ENCODE results near the gene KDM2A.
"Not testable (repeated sequence)": the region's sequence is repeated elsewhere in the genome, so short reads cannot be mapped to it uniquely, and the experiment has no call there.

Gene KDM2A

DNA sequence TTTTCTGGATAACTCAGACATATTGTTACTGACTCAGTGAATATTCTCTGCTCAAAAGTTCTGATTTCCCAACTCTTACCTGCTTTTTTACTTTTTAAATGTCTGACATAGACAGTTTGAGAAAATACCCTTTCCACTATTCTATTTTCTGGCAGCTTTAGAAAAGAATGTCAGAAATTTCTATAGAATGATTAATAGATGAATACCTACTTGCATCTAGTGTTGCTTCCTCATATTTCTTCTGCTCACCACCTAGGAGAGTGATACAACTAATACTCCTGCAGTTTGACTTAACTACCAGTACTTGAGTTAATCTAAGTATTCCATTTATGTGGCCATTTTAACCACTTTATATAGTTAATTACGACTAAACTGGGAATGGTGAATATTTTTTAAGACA lies 55.2 kb downstream of the KDM2A start:
- DNase-seq, result no peak

DNA sequence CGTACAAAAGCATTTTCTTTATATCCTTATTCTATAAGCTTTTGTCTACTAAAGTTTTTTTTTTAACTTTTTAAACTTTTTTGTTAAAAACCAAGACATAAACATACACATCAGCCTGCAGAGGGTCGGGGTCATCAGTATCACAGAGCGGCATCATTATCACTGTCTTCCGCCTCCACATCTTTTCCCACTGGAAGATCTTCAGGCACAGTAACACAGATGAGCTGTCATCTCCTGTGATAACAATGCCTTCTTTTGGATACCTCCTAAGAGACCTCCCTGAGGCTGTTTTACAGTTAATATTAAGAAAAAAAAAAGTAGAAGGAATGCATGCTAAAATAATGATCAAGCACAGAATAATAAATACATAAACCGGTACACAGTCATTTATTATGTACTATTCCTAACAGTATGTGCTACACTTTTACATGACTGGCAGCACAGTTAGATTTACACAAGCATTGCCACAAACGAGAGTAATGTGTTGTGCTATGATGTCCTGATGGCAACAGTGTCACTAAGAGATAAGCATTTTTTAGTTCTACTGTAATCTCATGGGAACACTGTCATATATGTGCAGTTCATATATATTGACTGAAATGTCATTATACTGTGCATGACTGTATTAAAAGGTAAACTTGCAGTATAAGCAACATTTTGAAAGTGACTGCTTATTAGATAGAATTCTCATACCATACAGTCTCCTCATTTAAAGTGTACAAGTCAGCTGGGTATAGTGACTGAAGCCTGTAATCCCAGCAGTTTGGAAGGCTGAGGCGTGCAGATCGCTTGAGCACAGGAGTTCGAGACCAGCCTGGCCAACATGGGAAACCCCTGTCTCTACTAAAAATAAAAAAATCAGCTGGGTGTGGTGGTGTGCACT lies 58.6 kb downstream of the KDM2A start:
- DNase-seq, result no peak

DNA sequence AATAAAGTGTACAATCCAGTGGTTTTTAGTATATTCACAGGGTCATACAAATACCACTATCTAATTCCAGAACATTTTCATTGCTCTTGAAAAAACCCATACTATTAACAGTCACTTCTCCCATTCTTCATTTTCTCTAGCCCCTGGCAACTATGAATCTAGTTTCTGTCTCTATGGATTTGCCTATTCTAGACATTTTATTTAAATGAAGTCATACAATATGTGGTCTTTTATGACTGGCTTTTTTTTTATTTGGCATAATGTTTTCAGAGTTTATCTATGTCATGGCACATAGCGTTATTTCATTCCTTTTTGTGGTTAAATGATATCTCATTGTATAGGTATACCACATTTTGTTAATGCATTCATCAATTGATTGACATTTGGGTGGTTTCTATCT lies 59.4 kb downstream of the KDM2A start:
- DNase-seq, result no peak

DNA sequence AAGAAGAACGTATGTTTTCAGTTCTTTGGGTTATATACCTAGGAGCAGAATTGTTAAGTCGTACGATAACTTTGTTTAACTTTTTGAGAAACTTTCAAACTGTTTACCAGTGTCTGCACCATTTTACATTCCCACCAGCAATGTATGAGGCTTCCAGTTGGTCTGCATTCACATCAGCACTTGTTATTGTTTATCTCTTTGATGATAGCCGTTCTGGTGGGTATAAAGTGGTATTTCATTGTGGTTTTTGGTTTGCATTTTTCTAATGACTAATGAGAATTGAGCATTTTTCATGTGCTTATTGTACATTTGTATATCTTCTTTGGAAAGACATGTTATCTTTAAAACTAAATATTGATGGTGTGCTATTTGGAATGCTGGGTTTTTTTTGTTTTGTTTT lies 59.8 kb downstream of the KDM2A start:
- no peak for DNase-seq

DNA sequence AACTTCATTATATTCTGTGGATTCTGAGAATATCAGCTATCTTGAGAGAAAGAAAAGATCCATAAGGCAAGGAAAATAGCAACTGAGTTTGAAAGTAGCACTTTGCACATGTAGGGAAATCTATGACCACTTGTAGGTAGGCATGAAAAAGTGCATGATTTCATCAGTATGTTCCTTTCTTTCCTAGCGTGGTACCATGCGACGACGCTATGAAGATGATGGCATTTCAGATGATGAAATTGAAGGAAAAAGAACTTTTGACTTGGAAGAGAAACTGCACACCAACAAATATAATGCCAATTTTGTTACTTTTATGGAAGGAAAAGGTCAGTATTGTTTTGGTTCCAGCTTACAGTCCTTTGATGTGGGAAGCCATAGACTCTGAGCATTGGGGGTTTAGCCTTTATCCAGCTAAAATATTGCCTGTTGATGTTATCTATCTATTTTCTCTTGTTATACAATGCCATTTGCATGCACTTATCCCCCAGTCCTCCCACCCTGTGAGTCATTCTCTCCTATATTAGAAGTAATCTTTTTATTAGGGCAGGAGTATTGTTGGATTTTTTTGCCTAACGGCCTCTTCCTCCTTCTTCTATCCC lies 60.9 kb downstream of the KDM2A start:
- DNase-seq, result no peak

DNA sequence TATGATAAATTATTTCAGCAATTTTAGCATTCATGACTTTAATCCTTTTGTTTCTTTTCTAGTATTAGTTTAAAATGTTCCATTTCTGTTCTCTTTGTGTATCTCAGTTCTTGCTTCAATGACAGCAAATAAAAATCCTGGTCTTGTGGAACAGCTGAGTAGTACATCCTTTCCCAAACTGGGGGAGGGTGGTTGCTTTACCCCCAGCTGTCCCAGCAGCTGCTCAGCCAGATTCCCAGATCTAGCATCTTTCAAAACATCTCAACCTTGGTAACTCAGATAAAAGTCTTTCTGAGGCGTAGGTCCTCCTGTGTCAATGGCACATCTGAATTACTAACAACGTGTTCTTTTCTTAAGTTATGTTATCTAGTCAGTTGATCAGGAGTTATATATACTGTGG lies 75.0 kb downstream of the KDM2A start:
- no peak for DNase-seq

DNA sequence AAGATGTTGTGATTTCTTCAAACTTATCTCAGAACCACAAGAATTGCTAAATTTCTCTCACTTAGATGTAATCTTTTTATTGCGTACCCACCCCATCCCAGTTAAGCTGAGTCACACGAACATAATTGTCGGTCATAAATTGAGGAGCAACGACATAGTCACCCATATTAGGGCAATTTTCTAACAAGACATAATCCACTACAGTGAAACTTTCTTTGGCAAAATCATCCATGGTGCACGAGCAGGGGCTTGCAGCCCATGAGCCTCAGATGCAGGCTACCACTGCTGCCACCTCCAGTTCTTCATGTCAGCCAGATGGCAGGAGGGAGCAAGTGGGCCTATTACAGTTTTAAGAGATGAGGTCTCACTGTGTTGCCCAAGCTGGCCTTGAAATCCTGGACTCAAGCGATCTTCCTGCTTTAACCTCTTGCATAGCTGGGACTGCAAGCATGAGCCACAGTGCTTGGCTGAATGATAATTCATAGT lies 77.0 kb downstream of the KDM2A start:
- DNase-seq, result no peak

DNA sequence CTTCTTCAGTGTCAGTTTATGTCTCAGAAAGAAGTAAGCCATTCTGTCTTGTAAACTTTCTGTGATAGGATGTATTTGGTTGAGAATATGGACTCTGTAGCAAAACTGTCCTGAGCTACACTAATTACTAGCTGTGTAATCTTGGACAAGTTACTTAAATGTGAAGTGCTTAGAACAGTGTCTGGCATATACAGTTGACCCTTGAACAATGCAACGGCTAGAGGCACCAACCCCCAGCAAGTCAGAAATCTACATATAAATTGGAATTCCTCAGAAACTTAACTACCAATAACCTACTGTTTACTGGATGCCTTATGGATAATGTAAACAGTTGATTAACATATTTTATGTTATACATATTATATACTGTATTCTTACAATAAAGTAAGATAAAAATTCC lies 78.5 kb downstream of the KDM2A start:
- no peak for DNase-seq

DNA sequence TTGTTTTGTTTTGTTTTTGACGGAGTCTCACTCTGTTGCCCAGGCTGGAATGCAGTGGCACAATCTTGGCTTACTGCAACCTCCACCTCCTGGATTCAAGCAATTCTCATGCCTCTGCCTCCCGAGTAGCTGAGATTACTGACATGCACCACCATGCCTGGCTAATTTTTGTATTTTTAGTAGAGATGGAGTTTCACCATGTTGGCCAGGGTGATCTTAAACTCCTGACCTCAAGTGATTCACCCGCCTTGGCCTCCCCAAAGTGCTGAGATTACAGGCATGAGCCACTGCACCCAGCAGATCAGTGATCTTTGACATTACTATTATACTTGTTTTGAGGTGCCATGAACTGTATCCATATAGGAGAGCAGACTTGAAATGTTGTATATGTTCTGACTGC lies 79.7 kb downstream of the KDM2A start:
- DNase-seq, result not testable (repeated sequence)

DNA sequence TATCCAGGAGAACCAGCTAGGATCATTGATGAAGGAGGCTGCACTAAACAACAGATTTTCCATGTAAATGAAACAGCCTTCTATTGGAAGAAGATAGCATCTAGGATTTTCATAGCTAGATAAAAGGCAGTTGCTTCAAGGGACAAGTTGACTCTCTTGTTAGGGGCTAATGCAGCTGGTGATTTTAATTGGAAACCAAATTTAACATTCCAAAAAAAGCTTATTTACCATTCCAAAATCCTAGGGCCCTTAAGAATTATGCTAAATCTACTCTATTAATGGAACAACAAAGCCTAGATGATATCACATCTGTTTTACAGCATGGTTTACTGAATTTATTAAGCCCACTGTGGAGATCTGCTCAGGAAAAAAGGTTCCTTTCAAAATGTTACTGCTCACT lies 80.7 kb downstream of the KDM2A start:
- DNase-seq, result no peak

DNA sequence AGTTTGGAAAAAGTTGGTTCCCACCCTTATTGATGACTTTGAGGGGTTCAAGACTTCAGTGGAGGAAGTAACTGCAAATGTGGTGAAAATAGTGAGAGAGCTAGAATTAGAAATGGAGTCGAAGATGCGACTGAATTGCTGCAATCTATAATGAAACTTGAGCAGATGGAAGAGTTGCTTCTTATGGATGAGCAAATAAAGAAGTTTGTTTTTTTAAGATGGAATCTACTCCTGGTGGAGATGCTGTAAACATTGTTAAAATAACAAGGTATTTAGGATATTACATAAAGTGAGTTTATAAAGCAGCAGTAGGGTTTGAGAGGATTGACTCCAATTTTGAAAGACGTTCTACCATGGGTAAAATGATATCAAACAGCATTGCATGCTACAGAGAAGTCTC lies 83.0 kb downstream of the KDM2A start:
- DNase-seq, result no peak

DNA sequence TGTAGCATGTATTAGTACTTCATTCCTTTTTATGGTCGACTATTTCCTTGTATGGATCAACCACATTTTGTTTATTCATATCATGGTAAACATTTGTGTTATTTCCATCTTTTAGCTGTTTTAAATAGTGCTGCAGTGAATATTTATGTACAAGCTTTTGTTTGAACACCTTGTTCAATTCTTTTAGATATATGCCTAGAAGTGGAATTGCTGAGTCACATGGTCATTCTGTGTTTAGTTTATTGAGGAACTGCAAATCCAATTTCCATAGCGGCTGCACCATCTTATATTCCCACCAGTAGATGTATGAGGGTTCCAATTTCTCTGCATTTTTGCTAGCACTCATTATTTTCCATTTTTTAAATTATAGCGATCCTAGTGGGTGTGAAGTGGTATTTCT lies 85.8 kb downstream of the KDM2A start:
- no peak for DNase-seq

DNA sequence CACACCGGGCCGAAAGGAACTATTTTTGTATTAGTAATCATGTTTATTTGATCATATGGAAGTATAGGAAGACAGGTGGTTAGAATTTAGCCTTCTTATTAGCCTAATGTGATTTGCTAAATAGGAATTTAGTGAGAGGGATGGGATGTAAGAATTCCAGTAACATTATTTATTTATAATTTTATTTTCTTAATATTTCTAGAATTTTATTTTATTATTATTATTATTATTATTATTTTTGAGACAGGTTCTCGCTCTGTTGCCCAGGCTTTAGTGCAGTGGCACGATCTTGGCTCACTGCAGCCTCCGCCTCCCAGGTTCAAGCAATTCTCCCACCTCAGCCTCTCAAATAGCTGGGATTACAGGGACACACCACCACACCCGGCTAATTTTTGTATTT lies 90.2 kb downstream of the KDM2A start:
- DNase-seq, result not testable (repeated sequence)

DNA sequence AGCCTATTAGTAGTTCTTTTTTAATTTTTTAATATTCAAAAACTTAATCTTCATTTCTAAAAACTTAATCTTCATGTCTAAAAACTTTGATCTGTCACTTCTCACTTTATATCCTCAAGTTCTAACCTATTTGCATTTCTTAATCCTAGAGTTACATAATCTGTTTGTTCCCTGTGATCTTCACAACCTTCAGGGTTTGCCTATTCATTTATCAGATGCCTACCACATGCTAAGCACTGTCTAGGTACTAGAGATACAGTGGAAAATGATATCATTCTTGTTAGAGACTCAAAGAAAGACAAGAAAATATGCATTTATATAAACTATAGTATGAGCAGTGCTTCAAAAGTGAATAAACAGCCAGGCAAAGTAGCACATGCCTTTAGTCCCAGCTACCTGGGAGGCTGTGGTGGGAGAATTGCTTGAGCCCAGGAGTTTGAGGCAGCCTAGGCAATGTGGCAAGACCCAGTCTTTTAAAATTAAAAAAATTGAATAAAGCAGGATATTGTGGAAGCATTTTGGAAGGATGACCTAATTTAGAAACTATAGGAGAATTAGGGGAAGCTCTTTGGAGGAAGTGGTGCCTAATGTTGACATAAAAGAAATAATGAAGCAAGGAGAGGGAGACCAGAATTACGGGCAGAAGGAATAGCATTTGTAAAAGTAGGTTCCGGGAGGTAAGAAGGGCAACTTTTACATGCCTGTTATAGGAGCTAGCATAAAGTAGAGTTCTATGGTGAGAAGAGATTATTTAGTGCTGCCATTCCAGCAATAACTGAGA lies 92.8 kb downstream of the KDM2A start:
- DNase-seq, result no peak

DNA sequence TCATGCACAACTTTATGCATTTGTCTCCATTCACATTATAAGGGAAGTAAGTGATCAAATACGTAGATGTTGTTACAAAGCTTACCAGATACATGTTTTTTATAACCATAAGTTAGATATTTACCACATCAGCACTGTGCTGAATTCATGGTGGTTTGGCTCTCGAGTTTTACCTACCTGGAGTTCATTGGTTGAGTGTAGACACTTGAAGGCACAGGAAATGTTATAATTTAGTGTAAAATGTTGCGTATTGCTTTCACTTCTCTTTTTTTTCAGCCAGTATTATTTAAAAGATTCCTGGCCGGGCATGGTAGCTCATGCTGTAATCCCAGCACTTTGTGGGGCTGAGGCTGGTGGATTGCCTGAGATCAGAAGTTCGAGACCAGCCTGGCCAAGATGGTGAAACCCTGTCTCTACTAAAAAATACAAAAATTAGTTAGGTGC lies 94.1 kb downstream of the KDM2A start:
- DNase-seq, result no peak

DNA sequence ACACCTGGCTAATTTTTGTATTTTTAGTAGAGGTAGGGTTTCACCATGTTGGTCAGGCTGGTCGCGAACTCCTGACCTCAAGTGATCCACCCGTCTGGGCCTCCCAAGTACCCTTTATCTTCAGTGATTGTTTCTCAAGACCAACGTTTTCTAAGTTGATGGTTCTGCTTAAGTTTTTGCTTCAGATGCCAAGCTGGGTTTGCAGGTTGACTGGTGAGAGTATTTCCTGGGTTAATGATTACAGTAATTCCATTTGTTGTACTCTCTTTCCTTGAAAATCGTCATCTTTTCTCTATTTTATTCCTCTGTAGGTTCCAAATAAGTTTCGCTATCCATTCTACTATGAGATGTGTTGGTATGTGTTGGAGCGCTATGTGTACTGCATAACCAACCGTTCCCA lies 108.7 kb downstream of the KDM2A start:
- DNase-seq, result no peak

DNA sequence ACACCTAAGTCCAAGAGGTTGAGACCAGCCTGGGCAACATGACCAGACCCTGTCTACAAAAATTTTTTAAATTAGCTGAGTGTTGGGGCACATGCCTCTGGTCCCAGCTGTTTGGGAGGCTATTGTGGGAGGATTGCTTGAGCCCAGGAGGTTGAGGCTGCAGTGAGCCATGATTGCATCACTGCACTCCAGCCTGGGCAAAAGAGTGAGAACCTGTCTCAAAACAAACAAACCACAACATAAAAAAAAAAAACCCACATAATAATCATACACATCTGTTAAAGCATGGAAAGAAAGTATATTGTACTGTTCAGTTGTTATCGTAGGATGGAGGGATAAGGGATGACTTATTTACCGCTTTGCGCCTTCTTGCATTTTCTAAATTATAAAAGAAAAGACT lies 111.3 kb downstream of the KDM2A start:
- DNase-seq, result no peak

DNA sequence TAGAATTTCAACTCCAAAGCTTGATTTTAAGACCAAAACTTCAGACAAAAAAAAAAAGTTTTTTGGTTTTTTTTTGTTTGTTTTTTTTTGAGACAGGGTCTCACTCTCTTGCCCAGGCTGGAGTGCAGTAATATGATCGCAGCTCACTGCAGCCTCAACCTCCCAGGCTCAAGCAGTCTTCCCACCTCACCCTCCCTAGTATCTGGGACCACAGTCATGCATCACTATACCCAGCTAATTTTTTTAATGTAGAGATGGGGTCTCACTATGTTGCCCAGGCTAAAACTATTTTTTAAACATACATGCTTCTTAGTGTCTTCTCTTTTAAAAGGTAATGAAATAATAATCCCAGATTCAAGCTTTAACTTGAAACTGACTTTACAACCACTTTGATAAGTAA lies 111.8 kb downstream of the KDM2A start:
- no peak for DNase-seq

DNA sequence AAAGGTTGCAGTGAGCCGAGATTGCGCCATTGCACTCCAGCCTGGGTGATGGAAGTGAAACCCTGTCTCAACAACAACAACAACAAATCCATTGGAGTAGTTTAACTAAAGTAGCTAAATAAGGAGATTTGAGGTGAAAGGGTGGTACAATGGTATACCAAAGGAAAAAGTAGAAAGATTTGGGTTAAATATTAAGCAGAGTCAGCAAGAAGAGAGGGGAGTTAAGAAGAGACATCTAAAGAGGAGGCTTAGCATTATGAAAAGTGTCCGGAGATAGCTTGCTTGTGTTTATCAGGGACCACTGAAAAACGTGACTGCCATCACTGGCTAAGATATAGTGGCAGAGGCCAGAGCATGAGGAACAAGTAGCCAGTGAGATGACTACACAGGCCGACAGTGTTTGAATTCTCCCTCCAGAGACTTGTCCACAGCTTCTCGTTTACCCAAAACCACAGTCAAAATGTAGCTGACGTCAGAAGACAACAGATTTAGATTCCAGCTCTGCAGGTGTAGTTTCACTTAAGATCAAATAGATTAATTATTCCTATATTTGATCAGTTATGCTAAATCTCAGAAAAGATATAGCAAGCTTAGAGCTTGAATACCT lies 114.6 kb downstream of the KDM2A start:
- no peak for DNase-seq

DNA sequence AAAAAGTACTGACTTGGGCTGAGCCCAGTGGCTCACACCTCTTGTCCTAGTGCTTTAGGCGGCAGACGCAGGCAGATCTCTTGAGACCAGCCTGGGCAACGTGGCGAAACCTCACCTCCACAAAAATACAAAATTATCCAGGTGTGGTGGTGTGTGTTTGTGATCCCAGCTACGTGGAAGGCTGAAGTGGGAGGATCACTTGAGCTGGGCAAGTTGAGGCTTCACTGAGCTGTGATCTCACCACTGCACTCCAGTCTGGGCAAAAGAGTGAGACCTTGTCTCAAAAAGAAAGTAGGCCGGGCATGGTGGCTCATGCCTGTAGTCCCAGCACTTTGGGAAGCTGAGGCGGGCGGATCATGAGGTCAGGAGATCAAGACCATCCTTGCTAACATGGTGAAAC lies 115.5 kb downstream of the KDM2A start:
- DNase-seq, result not testable (repeated sequence)

DNA sequence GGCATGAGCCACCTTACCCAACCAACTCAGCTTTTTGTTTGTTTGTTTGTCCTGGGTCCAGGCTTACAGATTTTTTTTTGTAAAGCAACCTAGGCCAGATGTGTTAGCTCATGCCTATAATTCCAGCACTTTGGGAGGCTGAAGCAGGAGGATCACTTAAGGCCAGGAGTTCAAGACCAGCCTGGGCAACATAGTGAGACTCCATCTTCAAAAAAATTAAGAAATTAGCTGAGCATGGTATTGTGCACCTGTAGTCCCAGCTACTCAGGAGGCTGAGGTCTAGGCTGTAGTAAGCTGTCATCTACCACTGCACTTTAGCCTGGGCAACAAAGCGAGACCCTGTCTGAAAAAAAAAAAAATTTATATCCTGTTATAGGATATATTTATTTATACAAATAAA lies 118.5 kb downstream of the KDM2A start:
- no peak for DNase-seq

DNA sequence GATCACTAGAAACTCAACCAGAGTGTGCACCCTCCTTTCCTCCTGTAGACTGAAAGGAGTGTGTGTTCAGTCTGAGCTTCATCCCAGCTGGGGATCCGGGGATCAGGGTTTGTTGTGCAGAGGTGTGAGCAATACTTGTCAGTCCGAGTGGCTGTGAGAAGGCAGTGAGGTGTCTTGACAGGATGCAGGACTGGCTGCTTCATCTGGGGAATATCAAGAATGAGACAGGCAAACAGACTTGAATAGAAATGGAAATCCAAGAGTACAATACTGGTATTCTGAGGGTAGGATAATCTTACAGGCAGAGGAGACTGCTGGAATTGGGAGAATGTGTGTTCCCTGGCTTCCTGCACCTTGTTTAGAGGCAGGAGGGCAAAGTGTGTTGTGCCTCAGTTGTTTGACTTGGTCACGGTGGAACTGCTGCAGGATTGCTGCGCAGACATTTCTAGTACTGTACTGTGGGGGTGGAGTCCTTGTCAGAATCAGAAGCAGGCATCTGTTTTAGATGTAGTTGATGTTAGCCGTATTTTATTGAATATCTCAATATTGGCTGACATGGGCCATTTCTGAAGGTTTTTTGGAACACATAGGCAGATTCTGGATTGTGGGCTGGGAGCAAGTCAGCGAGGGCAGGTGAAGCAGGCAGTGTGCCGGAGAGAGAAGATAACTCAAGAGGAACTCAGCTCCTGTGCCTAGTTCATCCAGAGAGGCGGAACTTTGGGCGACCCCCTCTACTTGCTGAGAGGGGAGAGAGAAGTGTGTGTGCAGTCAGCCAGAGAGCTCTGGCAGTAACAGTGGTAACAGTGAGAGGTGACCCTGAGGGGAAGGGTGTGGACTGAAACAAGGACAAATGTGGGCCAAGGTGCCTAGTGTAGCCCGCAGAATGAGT lies 120.1 kb downstream of the KDM2A start:
- no peak for DNase-seq
